T-helper 1 cell treated with Interleukin-12 subunit alpha and Interleukin-12 subunit beta and Interleukin-4 antibody, amounts not matched to agents 30 μg/mL and 1 μg/mL, for 36 hours (primary cell): Measurements from ENCODE around the gene SLC22A13.
"Not testable (repeated sequence)": the region's sequence is repeated elsewhere in the genome, so short reads cannot be mapped to it uniquely, and the experiment has no call there.

Experiments
- H3K27ac Mint-ChIP-seq: one replicate; pipeline ENCODE4 v1.8.0; 2021; ENCODE audit warnings: mild to moderate bottlenecking, mixed read lengths
- H3K27me3 Mint-ChIP-seq: one replicate; pipeline ENCODE4 v1.8.0; 2021; ENCODE audit warnings: low read depth, mixed read lengths
- H3K36me3 Mint-ChIP-seq: one replicate; pipeline ENCODE4 v1.8.0; 2021; ENCODE audit warnings: low read depth, mixed read lengths
- H3K4me1 Mint-ChIP-seq: one replicate; pipeline ENCODE4 v1.8.0; 2021; ENCODE audit warnings: low read depth, mixed read lengths
- H3K4me3 Mint-ChIP-seq: one replicate; pipeline ENCODE4 v1.8.0; 2021; ENCODE audit warnings: mild to moderate bottlenecking, moderate library complexity, mixed read lengths
- H3K9me3 Mint-ChIP-seq: one replicate; pipeline ENCODE4 v1.8.0; 2021; ENCODE audit warnings: mixed read lengths

SLC22A13 gene

DNA sequence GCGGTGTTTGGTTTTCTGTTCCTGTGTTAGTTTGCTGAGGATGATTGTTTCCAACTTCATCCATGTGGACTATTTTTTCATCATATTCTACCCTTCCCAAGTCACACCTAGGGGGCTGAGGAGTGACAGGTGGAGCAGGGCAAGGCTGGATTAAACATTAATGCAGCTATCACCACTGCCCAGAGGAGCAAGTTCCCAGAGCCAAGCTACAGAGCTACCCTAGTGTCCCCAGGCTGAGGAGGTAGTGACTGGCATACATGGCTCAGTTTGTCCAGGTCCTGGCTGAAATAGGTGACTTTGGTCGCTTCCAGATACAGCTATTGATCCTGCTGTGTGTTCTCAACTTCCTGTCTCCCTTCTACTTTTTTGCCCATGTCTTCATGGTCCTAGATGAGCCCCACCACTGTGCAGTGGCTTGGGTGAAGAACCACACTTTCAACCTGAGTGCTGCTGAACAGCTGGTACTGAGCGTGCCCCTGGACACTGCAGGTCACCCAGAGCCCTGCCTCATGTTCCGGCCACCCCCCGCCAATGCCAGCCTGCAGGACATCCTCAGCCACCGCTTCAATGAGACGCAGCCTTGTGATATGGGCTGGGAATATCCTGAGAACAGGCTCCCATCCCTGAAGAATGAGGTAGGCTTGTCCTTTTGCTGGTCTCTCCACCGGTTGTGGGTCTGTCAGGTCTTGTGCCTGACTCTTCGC is at the start of gene SLC22A13:
Gene SLC22A13, plus strand, starts transcription at position 209 of the 704 bp plus-strand sequence. Its CDS starts 49 bp downstream, at position 258.
- Mint-ChIP-seq H3K27ac (no peak within 1 kb of the TSS), H3K36me3 (peaks cover 4% of the 10 kb centered on the region), H3K4me3 (no peak within 1 kb of the TSS), H3K27me3 (no peaks in the 10 kb centered on the region), H3K4me1 (peaks cover 17% of the 10 kb centered on the region), H3K9me3 (no peaks in the 10 kb centered on the region)

DNA sequence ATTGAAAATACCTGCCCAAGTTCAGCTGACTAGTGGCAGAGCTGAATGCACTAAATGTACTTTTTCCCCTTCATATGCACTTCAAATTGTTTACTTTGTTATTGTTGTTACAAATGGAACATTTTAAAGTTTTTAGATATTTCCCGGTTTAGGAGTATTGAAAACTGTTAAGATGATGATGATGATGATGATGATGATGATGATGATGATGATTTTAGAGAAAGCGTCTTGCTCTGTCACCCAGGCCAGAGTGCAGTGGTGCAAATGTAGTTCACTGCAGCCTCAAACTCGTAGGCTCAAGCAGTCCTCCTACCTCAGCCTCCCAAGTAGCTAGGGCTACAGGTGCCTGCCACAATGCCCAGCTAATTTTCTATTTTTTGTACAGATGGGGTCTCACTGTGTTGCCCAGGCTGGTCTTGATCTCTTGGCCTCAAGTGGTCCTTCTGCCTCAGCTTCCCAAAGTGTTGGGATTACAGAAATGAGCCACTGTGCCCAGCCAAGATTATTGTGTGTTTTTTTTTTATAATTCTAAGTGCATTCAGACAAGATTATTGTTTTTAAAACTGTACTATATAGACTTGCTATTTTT is 45.9 kb upstream of the SLC22A13 start:
- H3K27ac Mint-ChIP-seq = no peak overlapping the region
- H3K9me3 Mint-ChIP-seq = no peaks in the 10 kb centered on the region
- no peaks in the 10 kb centered on the region for H3K27me3 Mint-ChIP-seq
- no peaks in the 10 kb centered on the region for H3K4me1 Mint-ChIP-seq
- H3K4me3 Mint-ChIP-seq = no peak overlapping the region
- peaks cover 35% of the 10 kb centered on the region for H3K36me3 Mint-ChIP-seq

GRCh38 chr3:38221005-38221404 is 44.6 kb upstream of the SLC22A13 start:
- Mint-ChIP-seq H3K27ac (no peak overlapping the region), H3K36me3 (peaks cover 41% of the 10 kb centered on the region), H3K9me3 (no peaks in the 10 kb centered on the region), H3K27me3 (no peaks in the 10 kb centered on the region), H3K4me1 (no peaks in the 10 kb centered on the region), H3K4me3 (no peak overlapping the region)

DNA sequence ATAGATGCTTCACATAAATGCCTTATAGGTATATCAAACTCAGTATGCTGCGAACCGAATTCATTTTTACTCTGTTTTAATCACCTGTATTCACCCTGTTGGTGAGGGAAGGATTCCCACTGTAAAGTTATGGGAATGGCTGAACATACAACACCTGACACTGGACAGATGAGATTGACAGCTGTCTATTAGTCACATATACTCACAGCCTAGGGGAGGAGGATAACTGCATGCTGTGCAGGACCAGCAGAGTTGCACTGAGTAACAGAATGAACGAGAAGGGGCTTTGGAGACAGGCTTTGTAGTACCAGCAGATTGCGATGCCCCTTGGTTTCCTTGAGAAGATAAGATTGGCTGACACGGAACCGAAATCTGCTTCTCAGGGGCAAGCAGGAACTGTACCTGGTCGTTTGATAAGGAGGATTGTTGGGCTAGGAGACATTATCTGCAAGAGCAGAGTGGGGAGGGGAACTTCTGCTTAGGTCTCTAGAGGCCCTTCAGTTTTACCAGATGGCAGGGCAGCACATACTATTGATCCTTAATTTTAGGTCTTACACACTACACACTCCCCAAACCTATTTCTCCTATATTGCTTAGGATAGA is 43.5 kb upstream of the SLC22A13 start:
- Mint-ChIP-seq H3K27me3 (no peaks in the 10 kb centered on the region), H3K36me3 (peaks cover 36% of the 10 kb centered on the region), H3K4me3 (no peak overlapping the region), H3K4me1 (no peaks in the 10 kb centered on the region), H3K27ac (no peak overlapping the region), H3K9me3 (no peaks in the 10 kb centered on the region)

- no peaks in the 10 kb centered on the region for H3K4me1 Mint-ChIP-seq
- H3K27me3 Mint-ChIP-seq = no peaks in the 10 kb centered on the region
- no peak overlapping the region for H3K4me3 Mint-ChIP-seq
- no peaks in the 10 kb centered on the region for H3K9me3 Mint-ChIP-seq
- no peak overlapping the region for H3K27ac Mint-ChIP-seq
- peaks cover 38% of the 10 kb centered on the region for H3K36me3 Mint-ChIP-seq
Observed at GRCh38 chr3:38224357-38224756, 41.3 kb upstream of the SLC22A13 start.

DNA sequence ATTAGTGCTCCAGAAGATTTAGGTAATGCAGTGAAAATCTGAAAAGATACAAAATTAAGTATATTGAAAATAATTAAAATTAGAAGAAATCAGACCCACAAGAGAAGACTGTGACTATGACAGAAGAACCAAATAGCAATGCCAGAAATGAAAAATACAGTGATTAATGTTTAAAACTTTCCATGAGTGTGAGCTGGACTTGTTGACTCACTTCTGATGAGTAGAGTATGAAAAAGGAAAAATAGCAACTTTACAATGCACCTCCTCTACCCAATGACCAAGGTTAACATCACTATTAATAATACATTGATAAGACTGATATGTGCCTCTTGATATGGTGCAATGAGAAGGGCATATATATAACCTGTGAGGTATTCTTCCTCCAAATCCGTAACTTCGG is 39.3 kb upstream of the SLC22A13 start:
- no peaks in the 10 kb centered on the region for H3K4me1 Mint-ChIP-seq
- H3K27ac Mint-ChIP-seq = no peak overlapping the region
- no peaks in the 10 kb centered on the region for H3K27me3 Mint-ChIP-seq
- no peaks in the 10 kb centered on the region for H3K9me3 Mint-ChIP-seq
- H3K36me3 Mint-ChIP-seq = peaks cover 38% of the 10 kb centered on the region
- no peak overlapping the region for H3K4me3 Mint-ChIP-seq

DNA sequence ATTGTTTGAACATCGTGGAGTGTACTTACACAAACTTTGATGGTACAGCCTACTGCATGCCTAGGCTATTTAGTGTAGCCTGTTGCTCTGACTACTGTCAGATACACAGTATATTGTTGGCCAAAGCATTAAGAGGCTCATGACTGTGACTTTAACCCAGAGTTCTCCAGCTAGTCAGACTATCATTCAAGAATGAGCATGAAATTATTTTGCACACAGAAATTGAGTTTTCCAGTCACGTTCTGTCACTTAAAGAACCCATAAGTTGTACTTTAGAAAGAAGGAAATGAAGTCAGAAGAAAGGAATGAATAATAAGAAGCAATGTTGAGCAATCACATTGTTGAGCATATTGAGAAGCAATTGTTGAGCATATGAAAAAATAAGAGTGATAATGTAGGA is 37.6 kb upstream of the SLC22A13 start:
- no peak overlapping the region for H3K27ac Mint-ChIP-seq
- H3K36me3 Mint-ChIP-seq = peaks cover 33% of the 10 kb centered on the region

DNA sequence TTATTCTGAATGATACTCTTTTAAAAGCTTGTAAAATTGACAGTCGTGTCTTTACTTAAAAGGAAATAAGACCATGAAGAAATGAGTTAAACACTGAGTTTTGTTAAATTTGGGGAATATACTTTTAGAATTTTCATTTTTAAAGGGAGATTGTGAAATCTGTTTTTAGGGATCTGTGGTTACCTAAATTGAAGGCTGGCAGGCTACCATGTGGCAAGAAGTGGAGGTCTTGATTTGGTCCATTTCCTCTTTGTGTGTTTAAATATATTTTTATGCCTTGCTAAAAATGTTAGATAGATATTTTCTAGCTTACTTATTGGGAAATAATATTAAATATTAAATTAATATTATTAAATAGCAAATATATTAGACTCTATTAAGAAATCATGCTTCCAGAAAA is 36.6 kb upstream of the SLC22A13 start:
- Mint-ChIP-seq H3K27me3 (no peaks in the 10 kb centered on the region), H3K9me3 (no peaks in the 10 kb centered on the region), H3K36me3 (peaks cover 39% of the 10 kb centered on the region), H3K27ac (no peak overlapping the region), H3K4me3 (no peak overlapping the region), H3K4me1 (no peaks in the 10 kb centered on the region)

More for the DNA sequence above, 37.6 kb upstream of the SLC22A13 start:
- Mint-ChIP-seq H3K4me1 (no peaks in the 10 kb centered on the region), H3K9me3 (no peaks in the 10 kb centered on the region), H3K4me3 (no peak overlapping the region), H3K27me3 (no peaks in the 10 kb centered on the region)

DNA sequence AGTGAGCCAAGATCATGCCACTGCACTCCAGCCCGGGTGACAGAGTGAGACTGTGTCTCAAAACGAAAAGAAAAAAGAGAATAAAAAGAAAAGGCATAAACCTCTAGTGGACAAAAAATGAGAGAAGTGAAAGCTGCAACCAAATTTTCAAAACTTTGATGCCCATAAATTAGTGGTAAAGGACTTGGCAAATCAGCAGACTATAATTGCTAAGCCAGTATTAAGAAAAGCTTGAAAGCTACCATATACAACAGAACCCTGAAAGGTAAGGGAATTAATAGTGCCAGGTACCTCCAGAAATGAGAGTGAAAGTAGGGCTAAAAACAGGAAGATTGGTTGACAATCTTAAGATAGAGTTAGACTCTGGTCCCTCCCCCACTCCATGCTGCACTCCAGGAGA is 32.9 kb upstream of the SLC22A13 start:
- Mint-ChIP-seq H3K36me3 (peaks cover 48% of the 10 kb centered on the region), H3K4me1 (no peaks in the 10 kb centered on the region), H3K4me3 (no peak overlapping the region), H3K9me3 (peaks cover 7% of the 10 kb centered on the region), H3K27ac (no peak overlapping the region), H3K27me3 (no peaks in the 10 kb centered on the region)

GRCh38 chr3:38235466-38235865 is 30.1 kb upstream of the SLC22A13 start:
- peaks cover 19% of the 10 kb centered on the region for H3K9me3 Mint-ChIP-seq
- no peak overlapping the region for H3K27ac Mint-ChIP-seq
- H3K27me3 Mint-ChIP-seq = no peaks in the 10 kb centered on the region
- H3K36me3 Mint-ChIP-seq = peaks cover 64% of the 10 kb centered on the region
- no peak overlapping the region for H3K4me3 Mint-ChIP-seq
- no peaks in the 10 kb centered on the region for H3K4me1 Mint-ChIP-seq

- Mint-ChIP-seq H3K9me3 (peaks cover 19% of the 10 kb centered on the region), H3K27ac (no peak overlapping the region), H3K4me3 (no peak overlapping the region), H3K36me3 (peaks cover 64% of the 10 kb centered on the region), H3K4me1 (peaks cover 3% of the 10 kb centered on the region), H3K27me3 (no peaks in the 10 kb centered on the region)
Observed at GRCh38 chr3:38238416-38239008, 27.1 kb upstream of the SLC22A13 start.

DNA sequence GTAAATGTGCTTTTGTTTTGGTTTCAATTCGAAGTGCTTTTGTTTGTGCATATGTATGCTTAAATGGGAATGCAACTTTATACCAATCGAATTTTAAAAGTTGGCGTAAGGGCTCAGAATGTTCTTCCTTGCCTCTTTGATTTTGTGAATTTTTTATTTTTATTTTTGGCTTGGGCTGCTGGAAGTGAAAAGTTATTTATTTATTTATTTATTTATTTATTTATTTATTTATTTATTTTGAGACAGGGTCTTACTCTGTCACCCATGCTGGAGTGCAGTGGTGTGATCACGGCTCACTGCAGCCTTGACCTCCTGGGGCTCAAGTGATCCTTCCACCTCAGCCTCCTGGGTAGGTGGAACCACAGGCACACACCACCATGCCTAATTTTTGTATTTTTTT is 22.8 kb upstream of the SLC22A13 start:
- H3K27me3 Mint-ChIP-seq, H3K4me3 Mint-ChIP-seq, H3K4me1 Mint-ChIP-seq, H3K27ac Mint-ChIP-seq: not testable (repeated sequence)
- Mint-ChIP-seq H3K36me3 (peaks cover 49% of the 10 kb centered on the region), H3K9me3 (peaks cover 11% of the 10 kb centered on the region)

GRCh38 chr3:38245930-38246329 is 19.7 kb upstream of the SLC22A13 start:
- peaks cover 40% of the 10 kb centered on the region for H3K36me3 Mint-ChIP-seq

GRCh38 chr3:38247366-38248035 is 18.1 kb upstream of the SLC22A13 start:
- Mint-ChIP-seq H3K4me1 (peaks cover 3% of the 10 kb centered on the region), H3K27me3 (no peaks in the 10 kb centered on the region), H3K9me3 (no peaks in the 10 kb centered on the region), H3K36me3 (peaks cover 50% of the 10 kb centered on the region), H3K4me3 (no peak overlapping the region), H3K27ac (no peak overlapping the region)

More at GRCh38 chr3:38245930-38246329, 19.7 kb upstream of the SLC22A13 start:
- Mint-ChIP-seq H3K4me1 (peaks cover 3% of the 10 kb centered on the region), H3K9me3 (no peaks in the 10 kb centered on the region), H3K27ac (no peak overlapping the region), H3K4me3 (no peak overlapping the region), H3K27me3 (no peaks in the 10 kb centered on the region)
